Uterus (tissue), 2 donors: ENCODE data around the gene TVP23A.

ENCODE experiments used
- CTCF ChIP-seq, 4 experiments: fragments of 200-600 bp in 2 of 4; fragments of 450-650 bp in 2 of 4; sonication (generic) in 2 of 4; IDR thresholded peaks; one replicate each; pipeline ENCODE4 v1.5.1; 2016 to 2019; ENCODE audit warnings: antibody characterized with exemption in 4 of 4, mild to moderate bottlenecking in 2 of 4, moderate library complexity in 1 of 4
- POLR2A ChIP-seq, 2 donors: fragments of 450-650 bp; IDR thresholded peaks; one replicate each; pipeline ENCODE4 v1.6.1; 2016; ENCODE audit warnings: antibody characterized with exemption in 2 of 2, mild to moderate bottlenecking in 1 of 2, moderate library complexity in 1 of 2

GRCh38 chr16:10833271-10833670 lies 14.7 kb upstream of the TVP23A start:
- TF ChIP-seq CTCF (IDR thresholded peaks at IDR 0.05): no peak
- no peak for TF ChIP-seq POLR2A (IDR thresholded peaks at IDR 0.05)
